ENCODE measurements around the gene ELK4. TPM values are rescaled to one million over a fixed set of nuclear protein-coding genes. Genes with fewer than 3 reads are reported as not detected.

ELK4 gene
- total and polyA plus RNA-seq, 2 experiments from 2014 or later: 5.1 to 16.4 TPM

DNA sequence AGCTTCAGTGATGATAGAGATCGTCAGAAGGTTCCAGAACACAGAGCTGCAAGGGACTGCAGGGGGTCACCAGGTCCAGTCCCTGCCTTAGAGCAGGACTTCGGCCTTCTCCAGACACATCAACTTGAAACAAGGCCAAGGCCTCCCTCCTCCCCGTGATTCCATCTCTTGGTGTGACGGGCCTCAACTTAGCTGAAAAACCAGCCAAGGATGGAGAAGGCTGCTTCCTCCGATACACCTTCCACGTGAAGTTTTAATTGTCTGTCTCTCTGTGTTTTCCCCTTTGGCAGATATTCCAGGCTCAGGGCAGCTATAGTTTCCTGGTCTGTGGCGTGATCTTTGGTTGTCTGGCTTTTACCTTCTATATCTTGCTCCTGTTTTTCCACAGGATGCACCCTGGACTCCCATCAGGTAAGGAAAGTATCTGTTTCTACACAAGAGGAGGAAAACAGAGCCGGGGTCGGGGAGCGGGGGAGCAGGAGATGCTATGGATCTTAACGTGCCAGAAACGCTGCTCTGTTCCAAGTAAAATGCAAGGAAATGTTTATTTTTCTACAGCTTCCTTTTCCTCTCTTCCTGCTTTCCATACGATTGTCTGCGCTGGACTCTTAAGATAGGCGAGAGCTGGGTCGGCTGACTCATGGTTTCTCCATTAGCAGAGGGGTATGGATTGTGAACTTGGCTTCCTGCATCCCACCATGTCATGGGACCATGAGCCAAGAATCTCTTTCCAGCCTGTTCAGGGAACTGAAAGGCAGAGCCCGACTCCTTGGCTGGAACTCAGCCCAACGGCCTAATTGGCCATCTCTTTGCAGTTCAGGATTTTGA, 32.8 kb downstream of the ELK4 start:
- no peak overlapping the region for H3K4me2 ChIP-seq (ENCODE audit: unreplicated experiment)
- in situ Hi-C loops (cut with MboI): loop anchor here (10.0 kb wide), 1 partner anchor 56 kb away; no protein-coding TSS in a partner anchor
- H3K9me3 ChIP-seq (ENCODE audit: low read depth): no peaks in the 10 kb centered on the region
- H3K79me2 ChIP-seq (ENCODE audit: insufficient read depth): no peaks in the 10 kb centered on the region
- no peak overlapping the region for H3K27ac ChIP-seq
- no peak overlapping the region for H2AFZ ChIP-seq
- no peaks in the 10 kb centered on the region for H3K27me3 ChIP-seq (replicated peaks; ENCODE audit: insufficient read depth)
- H3K9ac ChIP-seq: no peak overlapping the region
- H3F3A ChIP-seq (ENCODE audit: insufficient read depth): peaks cover 12% of the 10 kb centered on the region; the same call in 1 of the 2 replicates
- no peak overlapping the region for H3K4me3 ChIP-seq
- no peaks in the 10 kb centered on the region for H3K36me3 ChIP-seq (ENCODE audit: low read depth)
- H3K9me2 ChIP-seq (ENCODE audit: insufficient read depth): no peaks in the 10 kb centered on the region
- no peaks in the 10 kb centered on the region for H4K20me1 ChIP-seq (ENCODE audit: insufficient read depth)
- TF ChIP-seq EZH2 (IDR thresholded peaks at IDR 0.05; ENCODE audit: insufficient read depth, poor library complexity, severe bottlenecking): no peak
- no peak for DNase-seq
- no peaks in the 10 kb centered on the region for H3K4me1 ChIP-seq (ENCODE audit: insufficient read depth)
- 78 to 83% methylated on average over 18 of the region's 18 CpGs for WGBS, 2 experiments (ENCODE audit: low coverage in 1 of 2, low lambda C conversion rate in 2 of 2, missing lambda C conversion rate in 2 of 2)

DNA sequence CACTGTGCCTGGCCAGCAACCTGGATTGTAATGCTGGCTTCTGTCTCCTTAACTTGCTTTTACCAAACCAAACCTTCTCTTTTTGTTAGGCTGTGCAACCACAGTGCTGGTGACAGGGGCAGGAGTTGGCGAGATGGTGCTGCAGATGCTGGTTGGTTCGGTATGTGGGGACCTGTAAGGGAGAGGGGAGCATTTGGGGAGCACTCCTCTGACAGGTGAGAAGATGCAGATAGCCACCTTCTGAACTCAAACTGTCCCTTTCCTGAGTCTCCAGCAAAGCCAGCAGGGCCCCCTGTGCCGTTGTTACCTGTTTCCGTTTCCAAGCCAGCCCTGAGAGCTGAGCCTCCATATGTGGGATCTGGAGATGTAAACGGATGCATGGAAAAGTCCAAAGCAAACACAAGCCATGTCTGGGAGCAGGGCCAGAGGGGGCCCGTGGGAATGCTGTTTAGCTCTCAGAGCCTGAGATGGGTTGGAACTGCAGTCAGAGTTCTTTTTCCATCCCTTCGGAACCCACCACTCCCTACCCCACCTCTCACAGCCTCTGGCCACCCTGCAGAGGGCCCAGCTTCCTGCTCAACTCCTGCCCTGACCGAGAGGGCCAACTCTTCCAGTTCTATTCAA, 34.0 kb downstream of the ELK4 start:
- no peaks in the 10 kb centered on the region for H3K4me1 ChIP-seq (ENCODE audit: insufficient read depth)
- no peak overlapping the region for H2AFZ ChIP-seq
- no peaks in the 10 kb centered on the region for H3K9me3 ChIP-seq (ENCODE audit: low read depth)
- no peak for DNase-seq
- WGBS, 2 experiments (ENCODE audit: low coverage in 1 of 2, low lambda C conversion rate in 2 of 2, missing lambda C conversion rate in 2 of 2): 62 to 68% methylated on average over 8 of the region's 8 CpGs
- TF ChIP-seq EZH2phosphoT487 (IDR thresholded peaks at IDR 0.05; ENCODE audit: insufficient read depth, low read depth): no peak
- no peak for TF ChIP-seq EZH2 (IDR thresholded peaks at IDR 0.05; ENCODE audit: insufficient read depth, poor library complexity, severe bottlenecking)
- H3K27me3 ChIP-seq (replicated peaks; ENCODE audit: insufficient read depth): no peaks in the 10 kb centered on the region
- H3K4me3 ChIP-seq: no peak overlapping the region
- in situ Hi-C loops (cut with MboI): loop anchor here (10.0 kb wide), 1 partner anchor 57 kb away; no protein-coding TSS in a partner anchor
- H3K9me2 ChIP-seq (ENCODE audit: insufficient read depth): no peaks in the 10 kb centered on the region
- no peaks in the 10 kb centered on the region for H4K20me1 ChIP-seq (ENCODE audit: insufficient read depth)
- no peak overlapping the region for H3K4me2 ChIP-seq (ENCODE audit: unreplicated experiment)
- H3K9ac ChIP-seq: no peak overlapping the region
- H3K36me3 ChIP-seq (ENCODE audit: low read depth): no peaks in the 10 kb centered on the region
- no peak overlapping the region for H3K27ac ChIP-seq
- H3K79me2 ChIP-seq (ENCODE audit: insufficient read depth): no peaks in the 10 kb centered on the region
- H3F3A ChIP-seq (ENCODE audit: insufficient read depth): peaks cover 12% of the 10 kb centered on the region; the same call in 1 of the 2 replicates

DNA sequence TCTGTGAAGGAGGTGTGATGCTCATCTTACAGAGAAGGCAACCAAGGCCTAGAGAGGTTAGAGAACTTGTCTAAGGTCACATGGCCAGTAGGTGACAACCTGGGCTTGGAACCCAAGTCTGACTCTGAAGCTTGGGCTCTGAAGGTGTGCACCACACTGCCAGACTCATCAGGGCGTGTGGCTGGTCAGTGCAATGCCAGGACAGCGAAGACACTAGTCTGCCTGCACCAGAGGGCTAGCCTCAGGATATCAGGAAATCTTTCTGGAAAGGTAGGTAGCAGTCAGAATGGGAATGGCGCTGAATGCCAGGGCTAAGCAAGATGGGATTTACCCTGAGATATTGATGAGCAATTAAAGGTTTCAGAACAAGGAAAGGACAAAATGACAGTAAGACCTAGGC, 34.9 kb downstream of the ELK4 start:
- Histone ChIP-seq H3K27me3 (replicated peaks; ENCODE audit: insufficient read depth) (no peaks in the 10 kb centered on the region), H3K79me2 (ENCODE audit: insufficient read depth) (no peaks in the 10 kb centered on the region), H3K9me2 (ENCODE audit: insufficient read depth) (no peaks in the 10 kb centered on the region), H3K36me3 (ENCODE audit: low read depth) (no peaks in the 10 kb centered on the region), H3K27ac (no peak overlapping the region), H2AFZ (no peak overlapping the region), H3F3A (ENCODE audit: insufficient read depth) (peaks cover 12% of the 10 kb centered on the region; the same call in 1 of the 2 replicates), H3K9ac (no peak overlapping the region), H3K4me2 (ENCODE audit: unreplicated experiment) (no peak overlapping the region), H4K20me1 (ENCODE audit: insufficient read depth) (no peaks in the 10 kb centered on the region), H3K4me3 (no peak overlapping the region), H3K9me3 (ENCODE audit: low read depth) (no peaks in the 10 kb centered on the region), H3K4me1 (ENCODE audit: insufficient read depth) (no peaks in the 10 kb centered on the region)
- WGBS, 2 experiments (ENCODE audit: low coverage in 1 of 2, low lambda C conversion rate in 2 of 2, missing lambda C conversion rate in 2 of 2): 96 to 99% methylated on average over 3 of the region's 3 CpGs
- in situ Hi-C loops (cut with MboI): loop anchor here (10.0 kb wide), 1 partner anchor 58 kb away; no protein-coding TSS in a partner anchor
- no peak for TF ChIP-seq EZH2phosphoT487 (IDR thresholded peaks at IDR 0.05; ENCODE audit: insufficient read depth, low read depth)
- TF ChIP-seq EZH2 (IDR thresholded peaks at IDR 0.05; ENCODE audit: insufficient read depth, poor library complexity, severe bottlenecking): no peak
- no peak for DNase-seq

DNA sequence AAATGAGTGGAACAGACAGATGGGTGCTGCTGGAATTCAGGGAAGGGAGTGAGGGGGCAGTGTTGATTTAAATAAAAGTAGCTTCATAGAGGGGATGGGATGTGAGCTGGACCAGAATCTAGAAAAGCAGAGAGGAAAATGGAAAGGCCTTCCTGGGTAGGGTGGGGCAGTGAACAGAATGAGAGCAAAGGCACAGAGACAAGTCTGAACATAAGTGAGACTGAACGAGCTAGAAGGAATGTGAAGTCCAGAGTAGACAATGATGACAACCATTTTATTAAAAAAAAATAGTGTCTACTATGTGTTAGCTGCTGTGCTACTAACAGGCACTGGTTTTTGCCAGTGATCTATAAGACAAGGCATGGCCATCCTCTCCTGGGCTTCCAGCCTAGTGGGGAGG, 36.0 kb downstream of the ELK4 start:
- no peak overlapping the region for H3K9ac ChIP-seq
- H3K9me2 ChIP-seq (ENCODE audit: insufficient read depth): no peaks in the 10 kb centered on the region
- H3K27ac ChIP-seq: no peak overlapping the region
- no peak overlapping the region for H2AFZ ChIP-seq
- H4K20me1 ChIP-seq (ENCODE audit: insufficient read depth): no peaks in the 10 kb centered on the region
- in situ Hi-C loops (cut with MboI): loop anchor here (10.0 kb wide), 1 partner anchor 59 kb away; no protein-coding TSS in a partner anchor
- DNase-seq: no peak
- TF ChIP-seq EZH2phosphoT487 (IDR thresholded peaks at IDR 0.05; ENCODE audit: insufficient read depth, low read depth): no peak
- TF ChIP-seq EZH2 (IDR thresholded peaks at IDR 0.05; ENCODE audit: insufficient read depth, poor library complexity, severe bottlenecking): no peak
- 59 to 63% methylated on average over 1 of the region's 1 CpG for WGBS, 2 experiments (ENCODE audit: low coverage in 1 of 2, low lambda C conversion rate in 2 of 2, missing lambda C conversion rate in 2 of 2)
- H3K4me1 ChIP-seq (ENCODE audit: insufficient read depth): no peaks in the 10 kb centered on the region
- no peak overlapping the region for H3K4me3 ChIP-seq
- H3F3A ChIP-seq (ENCODE audit: insufficient read depth): peaks cover 7% of the 10 kb centered on the region; the same call in 1 of the 2 replicates
- no peaks in the 10 kb centered on the region for H3K27me3 ChIP-seq (replicated peaks; ENCODE audit: insufficient read depth)
- no peaks in the 10 kb centered on the region for H3K79me2 ChIP-seq (ENCODE audit: insufficient read depth)
- no peaks in the 10 kb centered on the region for H3K36me3 ChIP-seq (ENCODE audit: low read depth)
- no peak overlapping the region for H3K4me2 ChIP-seq (ENCODE audit: unreplicated experiment)
- H3K9me3 ChIP-seq (ENCODE audit: low read depth): no peaks in the 10 kb centered on the region
